Cardiac fibroblast (primary cell): Measurements from ENCODE around the gene TSTD1.

Source experiments
- DNase-seq, 2 donors: peaks; one replicate each; pipeline versions ENCODE4 v3.0.0 to v3.0.0-alpha.2; 2010; ENCODE audit warnings: low read depth in 2 of 2
- H3K4me3 ChIP-seq, 2 donors: replicated peaks in 1 of 2; 1 replicate in 1 of 2; 2 replicates in 1 of 2; pipeline ENCODE4 v1.5.1; 2011; ENCODE audit warnings: low read depth in 2 of 2, low read length in 2 of 2, mild to moderate bottlenecking in 2 of 2, moderate library complexity in 1 of 2
- CTCF ChIP-seq: IDR thresholded peaks from one replicate; pipeline ENCODE4 v1.5.1; 2011; ENCODE audit warnings: low read depth, mild to moderate bottlenecking, low read length, inconsistent platforms

TSTD1 gene

GRCh38 chr1:161006563-161006962 is 32.2 kb downstream of the TSTD1 start:
- TF ChIP-seq CTCF: no peak
- no peak for DNase-seq
- H3K4me3 ChIP-seq: no peak overlapping the region

- TF ChIP-seq CTCF: no peak
- peak in 1 of 2 donors; percentile 26 for DNase-seq
- H3K4me3 ChIP-seq: no peak overlapping the region
Observed at GRCh38 chr1:161001525-161001924, 37.2 kb downstream of the TSTD1 start.

- TF ChIP-seq CTCF: no peak
- DNase-seq: no peak
- no peak overlapping the region for H3K4me3 ChIP-seq
Observed at GRCh38 chr1:161000736-161001480, 37.9 kb downstream of the TSTD1 start.

- no peak for TF ChIP-seq CTCF
- no peak overlapping the region for H3K4me3 ChIP-seq
- DNase-seq: no peak
Observed at GRCh38 chr1:160999376-160999775, 39.4 kb downstream of the TSTD1 start.

- H3K4me3 ChIP-seq: no peak overlapping the region
- peak; percentile 85 for TF ChIP-seq CTCF
- peak; percentile 77 to 93 for DNase-seq
Observed at GRCh38 chr1:160997323-160998038, 41.3 kb downstream of the TSTD1 start.

- no peak overlapping the region for H3K4me3 ChIP-seq
- peak in 1 of 2 donors; percentile 89 for DNase-seq
- no peak for TF ChIP-seq CTCF
Observed at GRCh38 chr1:160996178-160996577, 42.6 kb downstream of the TSTD1 start.
